GM18507 (cell line): ENCODE measurements around the gene CCND2.

ENCODE experiments used
- DNase-seq: peaks from one replicate; pipeline ENCODE4 v3.0.0; 2011; ENCODE audit warnings: low read depth; ENCODE audit not compliant: insufficient read length; ENCODE audit errors: extremely low spot score
- FAIRE-seq: peaks from 2 replicates; lab custom pipeline; 2011; peaks lifted over from hg19 to GRCh38; lab: Jason Lieb, UNC

Gene CCND2

GRCh38 chr12:4275016-4275869 lies 1.7 kb downstream of the CCND2 start:
- DNase-seq (no peak), FAIRE-seq (no peak)

- FAIRE-seq: no peak
- no peak for DNase-seq
Observed at GRCh38 chr12:4275870-4276301, 2.3 kb downstream of the CCND2 start.

- peak; percentile 58 for DNase-seq
- peak; percentile 97 for FAIRE-seq
Observed at GRCh38 chr12:4276524-4277204, 3.1 kb downstream of the CCND2 start.

GRCh38 chr12:4277205-4277543 lies 3.6 kb downstream of the CCND2 start:
- no peak for FAIRE-seq
- DNase-seq: no peak

GRCh38 chr12:4277857-4278256 lies 4.3 kb downstream of the CCND2 start:
- FAIRE-seq: no peak
- no peak for DNase-seq

- DNase-seq (no peak), FAIRE-seq (no peak)
Observed at GRCh38 chr12:4278329-4279197, 5.0 kb downstream of the CCND2 start.

- DNase-seq (no peak), FAIRE-seq (no peak)
Observed at GRCh38 chr12:4279198-4279690, 5.7 kb downstream of the CCND2 start.

GRCh38 chr12:4280351-4281163 lies 7.0 kb downstream of the CCND2 start:
- FAIRE-seq (no peak), DNase-seq (no peak)

- DNase-seq (no peak), FAIRE-seq (no peak)
Observed at GRCh38 chr12:4281173-4281654, 7.7 kb downstream of the CCND2 start.

- DNase-seq (no peak), FAIRE-seq (no peak)
Observed at GRCh38 chr12:4282103-4282891, 8.7 kb downstream of the CCND2 start.

- DNase-seq (no peak), FAIRE-seq (no peak)
Observed at GRCh38 chr12:4282892-4283511, 9.4 kb downstream of the CCND2 start.

- FAIRE-seq: no peak
Observed at GRCh38 chr12:4283512-4284255, 10.1 kb downstream of the CCND2 start.

GRCh38 chr12:4284306-4284705 lies 10.7 kb downstream of the CCND2 start:
- FAIRE-seq: no peak
- DNase-seq: no peak

More at GRCh38 chr12:4283512-4284255, 10.1 kb downstream of the CCND2 start:
- DNase-seq: no peak

- FAIRE-seq (no peak), DNase-seq (no peak)
Observed at GRCh38 chr12:4285070-4285469, 11.5 kb downstream of the CCND2 start.

GRCh38 chr12:4286228-4286627 lies 12.7 kb downstream of the CCND2 start:
- FAIRE-seq (no peak), DNase-seq (no peak)

- FAIRE-seq (no peak), DNase-seq (no peak)
Observed at GRCh38 chr12:4286771-4287317, 13.3 kb downstream of the CCND2 start.
